WERI-Rb-1 (cell line): Measurements from ENCODE around the gene C5orf52.

Source experiments
- DNase-seq: peaks from one replicate; pipeline ENCODE4 v3.0.0-alpha.2; 2020
- H3K27ac ChIP-seq: fragments of 250-450 bp; sonication (Bioruptor Pico); 2 replicates; pipeline ENCODE4 v1.5.1; 2020; ENCODE audit warnings: mild to moderate bottlenecking, moderate library complexity
- H3K27me3 ChIP-seq: fragments of 250-450 bp; sonication (Bioruptor Pico); 2 replicates; pipeline ENCODE4 v1.5.1; 2021; ENCODE audit warnings: mild to moderate bottlenecking, low read depth, moderate library complexity; ENCODE audit not compliant: insufficient read depth, severe bottlenecking
- H3K36me3 ChIP-seq: fragments of 250-450 bp; sonication (Bioruptor Pico); 2 replicates; pipeline ENCODE4 v1.5.1; 2020; ENCODE audit warnings: mild to moderate bottlenecking, moderate library complexity
- H3K4me3 ChIP-seq: 2 replicates; pipeline ENCODE4 v1.5.1; 2011; ENCODE audit warnings: low read depth, mild to moderate bottlenecking, control low read depth, low read length
- H3K9me3 ChIP-seq: fragments of 250-450 bp; sonication (Bioruptor Pico); 2 replicates; pipeline ENCODE4 v1.5.1; 2021; ENCODE audit warnings: mild to moderate bottlenecking, moderate library complexity; ENCODE audit not compliant: severe bottlenecking
- TF ChIP-seq, protein P1 (sequence below): IDR thresholded peaks from 2 replicates; pipeline ENCODE4 v1.5.1; 2011; ENCODE audit warnings: low read depth, mild to moderate bottlenecking, control low read depth, inconsistent platforms, low read length

The C5orf52 gene

DNA sequence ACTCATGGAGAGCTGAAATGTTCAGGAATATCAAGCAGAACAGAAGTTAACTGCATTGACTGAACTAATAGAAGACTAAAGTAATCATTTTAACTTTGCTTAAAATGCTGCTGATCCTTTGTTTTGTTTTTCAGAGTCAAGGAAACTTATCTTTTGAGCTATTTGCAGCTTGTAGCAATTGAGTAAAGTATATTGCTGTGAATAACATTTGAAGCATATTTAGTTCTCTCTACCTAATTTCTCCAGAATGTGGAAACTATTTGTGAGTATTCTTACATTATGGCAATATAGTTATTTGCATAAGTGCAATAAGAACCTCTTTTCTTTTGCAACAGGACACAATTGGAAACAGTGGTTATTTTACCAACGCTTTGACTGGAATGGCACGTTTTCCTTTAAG, 13.8 kb upstream of the C5orf52 start:
- H3K27ac ChIP-seq = no peak overlapping the region
- TF ChIP-seq, protein P1, sequence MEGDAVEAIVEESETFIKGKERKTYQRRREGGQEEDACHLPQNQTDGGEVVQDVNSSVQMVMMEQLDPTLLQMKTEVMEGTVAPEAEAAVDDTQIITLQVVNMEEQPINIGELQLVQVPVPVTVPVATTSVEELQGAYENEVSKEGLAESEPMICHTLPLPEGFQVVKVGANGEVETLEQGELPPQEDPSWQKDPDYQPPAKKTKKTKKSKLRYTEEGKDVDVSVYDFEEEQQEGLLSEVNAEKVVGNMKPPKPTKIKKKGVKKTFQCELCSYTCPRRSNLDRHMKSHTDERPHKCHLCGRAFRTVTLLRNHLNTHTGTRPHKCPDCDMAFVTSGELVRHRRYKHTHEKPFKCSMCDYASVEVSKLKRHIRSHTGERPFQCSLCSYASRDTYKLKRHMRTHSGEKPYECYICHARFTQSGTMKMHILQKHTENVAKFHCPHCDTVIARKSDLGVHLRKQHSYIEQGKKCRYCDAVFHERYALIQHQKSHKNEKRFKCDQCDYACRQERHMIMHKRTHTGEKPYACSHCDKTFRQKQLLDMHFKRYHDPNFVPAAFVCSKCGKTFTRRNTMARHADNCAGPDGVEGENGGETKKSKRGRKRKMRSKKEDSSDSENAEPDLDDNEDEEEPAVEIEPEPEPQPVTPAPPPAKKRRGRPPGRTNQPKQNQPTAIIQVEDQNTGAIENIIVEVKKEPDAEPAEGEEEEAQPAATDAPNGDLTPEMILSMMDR = no peak
- no peak overlapping the region for H3K4me3 ChIP-seq
- no peaks in the 10 kb centered on the region for H3K27me3 ChIP-seq
- no peak for DNase-seq
- H3K36me3 ChIP-seq = no peaks in the 10 kb centered on the region
- peaks cover 6% of the 10 kb centered on the region for H3K9me3 ChIP-seq

DNA sequence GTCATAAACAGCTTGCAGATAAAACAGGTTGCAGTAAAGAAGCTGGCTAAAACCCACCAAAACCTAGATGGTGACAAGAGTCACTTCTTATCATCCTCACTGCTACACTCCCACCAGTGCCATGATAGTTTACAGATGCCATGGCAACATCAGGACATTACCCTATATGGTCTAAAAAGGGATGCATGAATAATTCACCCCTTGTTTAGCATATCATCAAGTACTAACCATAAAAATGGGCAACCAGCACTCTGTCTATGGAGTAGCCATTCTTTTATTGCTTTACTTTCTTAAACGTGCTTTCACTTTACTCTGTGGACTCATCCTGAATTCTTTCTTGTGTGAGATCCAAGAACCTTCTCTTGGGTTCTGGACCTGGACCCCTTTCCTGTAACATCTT, 12.4 kb upstream of the C5orf52 start:
- Histone ChIP-seq H3K27ac (no peak overlapping the region), H3K27me3 (no peaks in the 10 kb centered on the region), H3K9me3 (peaks cover 6% of the 10 kb centered on the region), H3K36me3 (no peaks in the 10 kb centered on the region), H3K4me3 (no peak overlapping the region)
- no peak for DNase-seq
- TF ChIP-seq, protein P1 = no peak

DNA sequence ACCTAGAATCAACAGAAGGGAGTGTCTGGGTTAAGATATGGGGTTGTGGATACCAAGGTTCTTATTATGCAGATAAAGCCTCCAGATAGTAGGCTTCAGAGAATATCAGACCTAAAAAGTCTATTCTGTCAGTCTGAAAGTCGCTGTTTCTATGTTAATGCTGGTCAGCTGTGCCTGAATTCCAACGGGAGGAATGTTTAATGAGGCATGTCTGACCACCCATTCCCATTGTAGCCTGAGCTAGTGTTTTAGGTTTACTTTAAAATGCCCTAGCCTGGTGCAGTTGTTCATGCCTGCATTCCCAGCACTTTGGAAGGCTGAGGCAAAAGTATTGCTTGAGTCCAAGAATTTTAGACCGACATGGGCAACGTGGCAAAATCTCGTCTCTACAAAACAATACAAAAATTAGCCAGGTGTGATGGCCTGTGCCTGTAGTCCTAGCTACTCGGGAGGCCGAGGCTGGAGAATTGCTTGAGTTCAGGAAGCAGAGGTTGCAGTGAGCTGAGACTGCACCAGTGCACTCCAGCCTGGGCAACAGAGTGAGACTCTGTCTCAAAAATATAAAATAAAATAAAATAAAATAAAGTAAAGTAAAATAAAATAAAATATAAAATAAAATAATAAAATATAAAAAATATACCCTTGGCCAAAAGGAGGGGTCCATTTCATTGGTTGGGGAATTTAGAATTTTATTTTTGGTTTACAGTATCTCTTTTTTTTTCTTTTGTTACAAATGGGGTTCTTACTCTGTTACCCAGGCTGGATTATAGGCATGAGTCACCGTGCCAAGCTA, 11.3 kb upstream of the C5orf52 start:
- DNase-seq = no peak
- TF ChIP-seq, protein P1 = no peak
- peaks cover 6% of the 10 kb centered on the region for H3K9me3 ChIP-seq
- H3K4me3 ChIP-seq = no peak overlapping the region
- H3K27me3 ChIP-seq = no peaks in the 10 kb centered on the region
- H3K27ac ChIP-seq = no peak overlapping the region
- H3K36me3 ChIP-seq = no peaks in the 10 kb centered on the region

DNA sequence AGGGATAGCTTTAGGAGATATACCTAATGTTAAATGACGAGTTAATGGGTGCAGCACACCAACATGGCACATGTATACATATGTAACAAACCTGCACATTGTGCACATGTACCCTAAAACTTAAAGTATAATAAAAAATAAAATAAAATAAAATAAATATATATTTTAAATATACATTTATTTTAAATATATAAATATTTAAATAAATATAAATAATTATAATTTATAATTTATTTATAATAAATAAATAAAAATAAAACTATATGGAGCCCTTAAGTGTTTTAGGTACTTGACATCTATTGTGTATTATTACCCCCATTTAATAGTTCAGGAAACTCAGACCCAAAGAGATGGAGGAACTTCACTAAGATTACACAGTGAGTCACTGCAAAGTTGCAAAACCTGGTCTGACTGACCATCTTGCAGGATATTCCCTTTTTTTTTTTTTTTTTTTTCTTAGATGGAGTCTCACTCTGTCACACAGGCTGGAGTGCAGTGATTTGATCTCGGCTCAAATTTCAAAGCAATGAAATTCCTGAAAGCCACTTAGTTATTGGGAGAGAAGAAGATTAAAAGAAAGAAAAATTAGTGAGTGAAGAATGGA, 5.8 kb upstream of the C5orf52 start:
- TF ChIP-seq, protein P1 = no peak
- Histone ChIP-seq H3K27me3 (no peaks in the 10 kb centered on the region), H3K4me3 (no peak overlapping the region), H3K9me3 (no peaks in the 10 kb centered on the region), H3K27ac (no peak overlapping the region), H3K36me3 (no peaks in the 10 kb centered on the region)
- no peak for DNase-seq

DNA sequence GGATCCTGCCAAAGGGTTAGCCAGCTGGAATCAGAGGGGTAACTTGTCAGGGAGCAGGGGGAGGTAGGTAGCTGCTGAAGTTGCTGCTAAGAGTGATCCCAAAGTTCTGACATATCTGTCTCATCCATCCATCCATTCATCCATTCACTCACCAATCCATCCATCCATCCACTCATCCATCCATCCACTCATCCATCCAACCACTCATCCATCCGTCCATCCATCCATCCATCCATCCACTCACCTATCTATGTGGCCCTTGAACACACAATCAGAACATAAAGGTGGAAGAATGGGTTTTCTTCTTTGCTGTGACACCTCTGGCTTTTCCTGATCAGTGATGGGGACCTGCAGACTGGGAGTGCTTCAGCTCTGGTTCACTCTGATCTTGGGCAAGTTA, 3.0 kb upstream of the C5orf52 start:
- TF ChIP-seq, protein P1 = no peak
- Histone ChIP-seq H3K27ac (no peak overlapping the region), H3K27me3 (no peaks in the 10 kb centered on the region), H3K4me3 (no peak overlapping the region), H3K36me3 (no peaks in the 10 kb centered on the region), H3K9me3 (peaks cover 9% of the 10 kb centered on the region)
- no peak for DNase-seq

DNA sequence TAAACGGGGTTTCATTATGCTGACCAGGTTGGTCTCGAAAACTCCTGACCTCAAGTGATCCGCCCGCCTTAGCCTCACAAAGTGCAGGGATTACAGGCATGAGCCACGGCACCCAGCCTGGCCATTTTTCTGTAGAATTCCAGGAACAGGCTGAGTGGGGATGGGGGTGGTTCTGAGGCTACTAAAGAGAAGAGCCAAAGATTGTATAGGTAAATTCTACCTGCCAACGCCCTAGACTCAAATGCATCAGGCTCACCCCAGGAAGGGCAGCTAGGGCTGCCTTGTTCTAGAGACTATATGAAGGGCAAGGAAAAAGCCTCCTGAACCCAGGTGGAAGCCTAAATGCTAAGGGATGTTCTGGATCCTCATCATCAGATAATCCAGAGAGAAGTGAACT, 1.6 kb upstream of the C5orf52 start:
- Histone ChIP-seq H3K36me3 (no peaks in the 10 kb centered on the region), H3K4me3 (no peak overlapping the region), H3K9me3 (peaks cover 9% of the 10 kb centered on the region), H3K27me3 (no peaks in the 10 kb centered on the region), H3K27ac (no peak overlapping the region)
- DNase-seq = peak; percentile 22
- TF ChIP-seq, protein P1 = no peak
